Measurements from ENCODE around the gene WNK2. TPM values are rescaled to one million over a fixed set of nuclear protein-coding genes. Genes with fewer than 3 reads are reported as not detected.

Gene WNK2
- total RNA-seq, 1 experiment from 2014 or later: 69.4 TPM

GRCh38 chr9:93325307-93326035 lies 141.5 kb downstream of the WNK2 start:
- H3K23me2 ChIP-seq (ENCODE audit: insufficient read length, low read depth, low read length, poor library complexity, severe bottlenecking): no peaks in the 10 kb centered on the region
- H3K27ac ChIP-seq (ENCODE audit: insufficient read length, low read depth, low read length): no peak overlapping the region
- Mint-ChIP-seq H3K27ac (no peak overlapping the region; a peak in 1 of 7 replicates), H3K4me3 (no peak overlapping the region), H3K27me3 (ENCODE audit: low read depth) (no peaks in the 10 kb centered on the region), H3K9me3 (peaks cover 0 to 3% of the 10 kb centered on the region in 2 experiments; a peak in 1 of 5 replicates), H3K36me3 (ENCODE audit: insufficient read depth in 1 of 3, low read depth in 3 of 3) (peaks cover 4 to 38% (median 6%) of the 10 kb centered on the region in 3 experiments; a peak in 6 of 7 replicates), H3K4me1 (peaks cover 12 to 19% of the 10 kb centered on the region in 2 experiments)
- WGBS (ENCODE audit: extremely low coverage, insufficient read length, low lambda C conversion rate): no CpG with 5 or more reads among the region's 22 CpGs
- no peak overlapping the region for H3K56ac ChIP-seq (ENCODE audit: insufficient read length, low read depth, low read length)
- TF ChIP-seq, protein P1, sequence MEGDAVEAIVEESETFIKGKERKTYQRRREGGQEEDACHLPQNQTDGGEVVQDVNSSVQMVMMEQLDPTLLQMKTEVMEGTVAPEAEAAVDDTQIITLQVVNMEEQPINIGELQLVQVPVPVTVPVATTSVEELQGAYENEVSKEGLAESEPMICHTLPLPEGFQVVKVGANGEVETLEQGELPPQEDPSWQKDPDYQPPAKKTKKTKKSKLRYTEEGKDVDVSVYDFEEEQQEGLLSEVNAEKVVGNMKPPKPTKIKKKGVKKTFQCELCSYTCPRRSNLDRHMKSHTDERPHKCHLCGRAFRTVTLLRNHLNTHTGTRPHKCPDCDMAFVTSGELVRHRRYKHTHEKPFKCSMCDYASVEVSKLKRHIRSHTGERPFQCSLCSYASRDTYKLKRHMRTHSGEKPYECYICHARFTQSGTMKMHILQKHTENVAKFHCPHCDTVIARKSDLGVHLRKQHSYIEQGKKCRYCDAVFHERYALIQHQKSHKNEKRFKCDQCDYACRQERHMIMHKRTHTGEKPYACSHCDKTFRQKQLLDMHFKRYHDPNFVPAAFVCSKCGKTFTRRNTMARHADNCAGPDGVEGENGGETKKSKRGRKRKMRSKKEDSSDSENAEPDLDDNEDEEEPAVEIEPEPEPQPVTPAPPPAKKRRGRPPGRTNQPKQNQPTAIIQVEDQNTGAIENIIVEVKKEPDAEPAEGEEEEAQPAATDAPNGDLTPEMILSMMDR (conservative IDR thresholded peaks at IDR 0.05): no peak
- H3K9ac ChIP-seq (ENCODE audit: extremely low read depth, insufficient read length, low read length): no peak overlapping the region
- H4K91ac ChIP-seq (ENCODE audit: insufficient read length, low read depth, low read length): no peak overlapping the region
- no peak overlapping the region for H2AFZ ChIP-seq (ENCODE audit: low read length)
- H3K14ac ChIP-seq (ENCODE audit: insufficient read depth, low read length): no peak overlapping the region; the same call in 1 of the 2 replicates
- no peak overlapping the region for H3K4me2 ChIP-seq (ENCODE audit: insufficient read depth, insufficient read length, low read length)
- H3K23ac ChIP-seq (ENCODE audit: insufficient read length, low read depth, low read length): no peak overlapping the region
- no peaks in the 10 kb centered on the region for H3K79me1 ChIP-seq (ENCODE audit: insufficient read depth, low read depth, low read length, poor library complexity, severe bottlenecking)
- H3T11ph ChIP-seq (ENCODE audit: low read length): no peak overlapping the region
- no peaks in the 10 kb centered on the region for H4K20me1 ChIP-seq (ENCODE audit: control insufficient read depth, insufficient read depth, insufficient read length)
- H3K18ac ChIP-seq (ENCODE audit: insufficient read length, low read depth, low read length): no peak overlapping the region
- H3K4ac ChIP-seq (ENCODE audit: low read depth, low read length): no peak overlapping the region
- no peaks in the 10 kb centered on the region for H3K79me2 ChIP-seq (ENCODE audit: insufficient read depth, low read length)
- H2BK15ac ChIP-seq (ENCODE audit: low read depth, low read length): no peak overlapping the region
- no peak overlapping the region for H2BK5ac ChIP-seq (ENCODE audit: insufficient read length, low read length)
- H3K27me3 ChIP-seq (ENCODE audit: insufficient read depth, low read length): no peaks in the 10 kb centered on the region
- no peaks in the 10 kb centered on the region for H3K4me1 ChIP-seq (ENCODE audit: insufficient read depth, low read length)
- no peak overlapping the region for H2BK120ac ChIP-seq (ENCODE audit: low read depth, low read length, poor library complexity, severe bottlenecking)
- no peak overlapping the region for H2BK12ac ChIP-seq (ENCODE audit: insufficient read length, low read depth, low read length)
- H2AK5ac ChIP-seq (ENCODE audit: insufficient read length, low read length): no peak overlapping the region
- H2BK20ac ChIP-seq (ENCODE audit: low read depth, low read length, poor library complexity, severe bottlenecking): no peak overlapping the region
- H3K9me3 ChIP-seq (ENCODE audit: control insufficient read depth, low read depth, low read length): no peaks in the 10 kb centered on the region
- no peak overlapping the region for H4K8ac ChIP-seq (replicated peaks; ENCODE audit: insufficient read length, low read depth, low read length)
- no peak overlapping the region for H4K5ac ChIP-seq (ENCODE audit: insufficient read length, low read depth, low read length)
- DNase-seq: no peak

Data from H9 (cell line).